ENCODE results near the gene PRKAG1. TPM values are rescaled to one million over a fixed set of nuclear protein-coding genes. Genes with fewer than 3 reads are reported as not detected.

PRKAG1 gene
- total RNA-seq, 1 donor from 2014 or later: 33.2 TPM

GRCh38 chr12:48965298-48965838, 53.2 kb downstream of the PRKAG1 start:
- DNase-seq: no peak

GRCh38 chr12:48961801-48962200, 56.8 kb downstream of the PRKAG1 start:
- no peak for DNase-seq

GRCh38 chr12:48961331-48961730, 57.2 kb downstream of the PRKAG1 start:
- DNase-seq: no peak

DNA sequence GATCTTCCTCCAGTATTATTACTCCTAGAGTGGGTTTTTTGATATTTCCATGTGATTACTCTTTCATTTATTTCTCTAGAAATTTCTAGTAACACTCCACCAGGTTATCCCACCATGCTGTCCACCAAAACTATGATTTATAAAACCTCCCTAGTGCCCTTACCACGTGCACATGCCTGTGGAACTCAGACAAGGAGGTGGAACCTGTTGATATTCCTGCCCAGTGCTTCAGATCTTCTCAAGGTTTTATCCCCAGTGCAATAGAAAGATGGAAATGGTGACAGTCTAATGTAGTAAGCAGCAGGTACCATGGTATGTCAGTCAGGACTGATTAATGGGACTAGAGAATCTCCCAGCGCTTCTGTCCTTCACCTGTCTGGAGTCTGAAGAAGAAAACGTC, 57.7 kb downstream of the PRKAG1 start:
- no peak for DNase-seq

GRCh38 chr12:48958049-48958388, 60.6 kb downstream of the PRKAG1 start:
- DNase-seq: no peak

GRCh38 chr12:48957141-48958048, 61.2 kb downstream of the PRKAG1 start, which contains the start of gene ARF3:
Gene ARF3 (minus strand): TSS chr12:48957487. CDS start chr12:48941095, 16,392 bp downstream.
- DNase-seq: peak; percentile 93

DNA sequence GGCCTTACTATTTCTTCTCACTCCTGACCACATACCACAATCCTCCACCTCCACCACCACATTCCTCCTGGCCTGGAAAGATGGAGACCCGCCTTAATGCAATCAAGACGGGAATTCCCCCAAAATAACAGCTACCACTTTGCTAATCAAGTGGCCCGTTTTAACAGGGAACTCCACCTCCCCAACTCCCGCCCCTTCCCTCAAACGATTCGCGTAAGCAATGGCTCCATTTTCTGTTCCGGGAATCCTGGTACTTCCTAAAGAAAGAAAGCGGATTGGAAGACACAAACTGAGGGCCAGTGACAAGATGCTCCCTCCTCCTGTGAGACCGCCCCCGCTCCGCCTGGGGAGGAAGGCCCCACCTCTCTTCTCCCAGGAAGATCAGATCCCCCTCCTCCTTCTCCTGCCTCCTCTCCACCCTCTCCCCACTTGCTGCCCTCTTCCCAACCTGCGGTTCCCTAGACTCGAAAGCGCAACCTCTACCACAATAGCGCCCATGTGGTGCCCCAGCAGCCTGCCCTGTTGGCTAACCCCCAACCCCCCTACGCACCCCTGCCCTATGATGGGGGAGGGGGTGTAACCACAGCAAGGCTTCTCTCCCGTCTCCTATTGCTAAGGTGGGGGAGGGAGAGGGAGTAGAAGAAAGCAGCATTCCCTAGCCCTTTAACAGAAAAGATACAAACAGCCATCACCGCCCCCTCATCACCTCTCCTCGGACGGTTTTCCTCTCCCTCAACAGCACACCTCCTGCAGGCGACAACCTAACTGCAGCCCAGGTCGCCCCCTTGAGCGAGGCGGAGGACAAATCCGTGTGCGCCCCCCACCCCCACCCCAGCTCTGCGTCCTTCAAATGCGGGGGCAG, 62.1 kb downstream of the PRKAG1 start:
- DNase-seq: peak; percentile 96

- DNase-seq: no peak
Measured at GRCh38 chr12:48954841-48955501, 63.6 kb downstream of the PRKAG1 start.

DNA sequence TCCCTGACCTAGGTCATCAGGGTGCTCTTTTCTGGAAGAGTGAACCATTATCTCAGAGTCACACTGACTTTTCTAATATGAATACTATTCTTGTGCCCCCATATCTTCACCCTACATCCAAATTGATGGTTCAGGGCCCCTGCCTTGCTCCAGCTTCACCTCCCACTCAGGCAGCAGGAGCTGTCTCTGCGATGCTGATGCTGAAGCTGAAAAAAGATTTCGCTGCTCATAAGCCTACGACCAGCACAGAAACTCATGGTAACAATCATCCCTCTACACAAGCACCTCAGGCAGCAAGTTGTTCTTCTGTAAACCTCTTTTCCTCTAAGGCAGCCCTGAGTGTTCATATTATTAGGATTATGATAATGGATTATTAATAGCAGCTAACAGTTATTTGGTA, 64.5 kb downstream of the PRKAG1 start:
- DNase-seq: no peak

DNA sequence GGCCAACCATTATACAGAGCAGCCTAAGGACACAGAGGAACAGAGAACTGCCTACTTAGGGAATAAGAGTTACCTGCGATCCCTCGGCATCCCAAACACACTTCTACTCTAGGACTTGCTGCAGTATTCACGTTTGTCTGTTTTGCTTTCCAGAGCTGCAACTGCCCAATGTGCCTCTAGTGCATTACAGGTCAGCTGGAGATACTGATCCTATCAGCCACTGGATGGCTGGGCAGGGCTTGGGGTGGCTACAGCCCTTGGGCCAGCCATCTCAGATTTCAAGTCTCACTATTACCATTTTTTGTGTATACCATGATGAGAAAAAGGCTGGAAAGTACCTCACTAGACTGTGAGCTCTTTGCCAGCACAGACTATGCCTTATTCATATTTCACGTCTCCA, 65.9 kb downstream of the PRKAG1 start:
- DNase-seq: no peak

Small RNA genes lying within 50 kb of the gene (small RNA-seq; reads per million reads assigned to genes)
- not detected for gene RNU6-940P (ENCODE audit: low replicate concordance)

Other genes with a start within 250 kb of the PRKAG1 start
- 34.8 TPM for gene ADCY6, start 229.7 kb downstream of the PRKAG1 start, total RNA-seq
- 10.8 TPM for gene CACNB3, start 200.3 kb downstream of the PRKAG1 start, total RNA-seq
- 43.3 TPM for gene DDX23, start 166.6 kb downstream of the PRKAG1 start, total RNA-seq
- 1.1 TPM for gene RND1, start 152.9 kb downstream of the PRKAG1 start, total RNA-seq
- gene FKBP11, start 93.3 kb downstream of the PRKAG1 start, total RNA-seq: 16.4 TPM
- 24.6 TPM for gene ARF3, start 61.3 kb downstream of the PRKAG1 start, total RNA-seq
- gene WNT10B, start 47.0 kb downstream of the PRKAG1 start, total RNA-seq: 3.8 TPM
- gene WNT1, start 40.5 kb downstream of the PRKAG1 start, total RNA-seq: not detected
- gene DDN, start 19.4 kb downstream of the PRKAG1 start, total RNA-seq: 0.69 TPM
- gene KMT2D, start 42.0 kb upstream of the PRKAG1 start, total RNA-seq: 44.0 TPM
- 0.69 TPM for gene RHEBL1, start 51.2 kb upstream of the PRKAG1 start, total RNA-seq
- 1.2 TPM for gene DHH, start 76.0 kb upstream of the PRKAG1 start, total RNA-seq
- gene LMBR1L, start 92.1 kb upstream of the PRKAG1 start, total RNA-seq: 39.7 TPM
- gene TUBA1B, start 112.6 kb upstream of the PRKAG1 start, total RNA-seq: 503 TPM
- 312 TPM for gene TUBA1A, start 170.3 kb upstream of the PRKAG1 start, total RNA-seq
- 99.4 TPM for gene TUBA1C, start 246.3 kb upstream of the PRKAG1 start, total RNA-seq

All from skin of body (tissue), 3 donors.